H1 (cell line): ENCODE results near the gene SCD.

Source experiments
- GABPA ChIP-seq: IDR thresholded peaks from 2 replicates; pipeline ENCODE4 v1.6.1; 2011; ENCODE audit warnings: mild to moderate bottlenecking, low read length, moderate library complexity, borderline replicate concordance; ENCODE audit not compliant: insufficient read depth
- RAD21 ChIP-seq, 2 experiments: IDR thresholded peaks in 1 of 2; conservative IDR thresholded peaks in 1 of 2; 2 replicates each; pipeline ENCODE4 v1.6.1; 2011; ENCODE audit warnings: low read depth in 2 of 2, low read length in 2 of 2, improper control_type of control experiment in 1 of 2, inconsistent platforms in 1 of 2, mild to moderate bottlenecking in 1 of 2, moderate library complexity in 1 of 2

- no peak for TF ChIP-seq RAD21 (IDR thresholded peaks at IDR 0.05 in 1 of 2, conservative IDR thresholded peaks at IDR 0.05 in 1 of 2; ENCODE audit: low read depth in 2 of 2, low read length in 2 of 2)
- no peak for TF ChIP-seq GABPA
These were observed 54.7 kb downstream of the SCD start for GRCh38 chr10:100401631-100402328.
